Measurements from ENCODE around the gene KRTAP12-3. TPM values are rescaled to one million over a fixed set of nuclear protein-coding genes. Genes with fewer than 3 reads are reported as not detected.

The KRTAP12-3 gene
- polyA plus RNA-seq, 1 donor from 2014 or later: not detected

DNA sequence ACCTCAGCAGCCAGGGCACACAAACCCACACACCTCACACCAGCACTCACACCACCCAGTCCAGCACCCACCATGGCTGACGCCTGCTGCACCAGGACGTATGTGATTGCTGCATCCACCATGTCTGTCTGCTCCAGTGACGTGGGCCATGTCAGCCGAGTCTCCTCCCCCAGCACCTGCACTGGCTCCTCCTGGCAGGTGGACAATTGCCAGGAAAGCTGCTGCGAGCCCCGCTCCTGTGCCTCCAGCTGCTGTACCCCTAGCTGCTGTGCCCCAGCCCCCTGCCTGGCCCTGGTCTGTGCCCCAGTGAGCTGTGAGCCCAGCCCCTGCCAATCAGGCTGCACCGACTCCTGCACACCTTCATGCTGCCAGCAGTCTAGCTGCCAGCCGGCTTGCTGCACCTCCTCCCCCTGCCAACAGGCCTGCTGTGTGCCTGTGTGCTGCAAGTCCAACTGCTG lies 45.7 kb upstream of the KRTAP12-3 start, which contains the start of gene KRTAP10-8:
Gene KRTAP10-8, plus strand, starts transcription at position 51 of the 458 bp plus-strand sequence. Its CDS starts 22 bp downstream, at position 73.
- no peaks in the 10 kb centered on the region for H4K20me1 ChIP-seq (ENCODE audit: insufficient read depth)
- H3K27me3 ChIP-seq (ENCODE audit: insufficient read depth, low read depth, low read length): no peaks in the 10 kb centered on the region
- no peaks in the 10 kb centered on the region for H3K79me2 ChIP-seq (replicated peaks; ENCODE audit: insufficient read depth, low read length)
- no peaks in the 10 kb centered on the region for H3K36me3 ChIP-seq (ENCODE audit: insufficient read depth, low read length)
- H3K4me3 ChIP-seq (ENCODE audit: low read length): no peak within 1 kb of the TSS
- H3F3A ChIP-seq (ENCODE audit: insufficient read depth, low read length, poor library complexity, severe bottlenecking): no peaks in the 10 kb centered on the region
- TF ChIP-seq EP300 (conservative IDR thresholded peaks at IDR 0.05; ENCODE audit: poor library complexity, severe bottlenecking) (no peak), EZH2 (IDR thresholded peaks at IDR 0.05; ENCODE audit: borderline replicate concordance, insufficient read depth, low read length, poor library complexity, severe bottlenecking) (no peak), MXI1 (conservative IDR thresholded peaks at IDR 0.05; ENCODE audit: poor library complexity, severe bottlenecking) (no peak), POLR2AphosphoS5 (IDR thresholded peaks at IDR 0.05) (no peak), RAD21 (conservative IDR thresholded peaks at IDR 0.05) (no peak), SMC3 (conservative IDR thresholded peaks at IDR 0.05; ENCODE audit: poor library complexity) (no peak), TAF1 (IDR thresholded peaks at IDR 0.05; ENCODE audit: low read depth) (no peak)
- TF ChIP-seq, protein P1, sequence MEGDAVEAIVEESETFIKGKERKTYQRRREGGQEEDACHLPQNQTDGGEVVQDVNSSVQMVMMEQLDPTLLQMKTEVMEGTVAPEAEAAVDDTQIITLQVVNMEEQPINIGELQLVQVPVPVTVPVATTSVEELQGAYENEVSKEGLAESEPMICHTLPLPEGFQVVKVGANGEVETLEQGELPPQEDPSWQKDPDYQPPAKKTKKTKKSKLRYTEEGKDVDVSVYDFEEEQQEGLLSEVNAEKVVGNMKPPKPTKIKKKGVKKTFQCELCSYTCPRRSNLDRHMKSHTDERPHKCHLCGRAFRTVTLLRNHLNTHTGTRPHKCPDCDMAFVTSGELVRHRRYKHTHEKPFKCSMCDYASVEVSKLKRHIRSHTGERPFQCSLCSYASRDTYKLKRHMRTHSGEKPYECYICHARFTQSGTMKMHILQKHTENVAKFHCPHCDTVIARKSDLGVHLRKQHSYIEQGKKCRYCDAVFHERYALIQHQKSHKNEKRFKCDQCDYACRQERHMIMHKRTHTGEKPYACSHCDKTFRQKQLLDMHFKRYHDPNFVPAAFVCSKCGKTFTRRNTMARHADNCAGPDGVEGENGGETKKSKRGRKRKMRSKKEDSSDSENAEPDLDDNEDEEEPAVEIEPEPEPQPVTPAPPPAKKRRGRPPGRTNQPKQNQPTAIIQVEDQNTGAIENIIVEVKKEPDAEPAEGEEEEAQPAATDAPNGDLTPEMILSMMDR (IDR thresholded peaks at IDR 0.05; ENCODE audit: poor library complexity, severe bottlenecking): no peak
- no peak within 1 kb of the TSS for H3K4me2 ChIP-seq (ENCODE audit: low read length)
- H3K9me3 ChIP-seq (ENCODE audit: low read length): no peaks in the 10 kb centered on the region
- H3K9ac ChIP-seq (ENCODE audit: low read length): no peak within 1 kb of the TSS
- H3K27ac ChIP-seq (ENCODE audit: low read length): no peak within 1 kb of the TSS
- H2AFZ ChIP-seq (ENCODE audit: low read depth, low read length): no peak within 1 kb of the TSS
- no peaks in the 10 kb centered on the region for H3K9me2 ChIP-seq (ENCODE audit: insufficient read depth, low read length)

DNA sequence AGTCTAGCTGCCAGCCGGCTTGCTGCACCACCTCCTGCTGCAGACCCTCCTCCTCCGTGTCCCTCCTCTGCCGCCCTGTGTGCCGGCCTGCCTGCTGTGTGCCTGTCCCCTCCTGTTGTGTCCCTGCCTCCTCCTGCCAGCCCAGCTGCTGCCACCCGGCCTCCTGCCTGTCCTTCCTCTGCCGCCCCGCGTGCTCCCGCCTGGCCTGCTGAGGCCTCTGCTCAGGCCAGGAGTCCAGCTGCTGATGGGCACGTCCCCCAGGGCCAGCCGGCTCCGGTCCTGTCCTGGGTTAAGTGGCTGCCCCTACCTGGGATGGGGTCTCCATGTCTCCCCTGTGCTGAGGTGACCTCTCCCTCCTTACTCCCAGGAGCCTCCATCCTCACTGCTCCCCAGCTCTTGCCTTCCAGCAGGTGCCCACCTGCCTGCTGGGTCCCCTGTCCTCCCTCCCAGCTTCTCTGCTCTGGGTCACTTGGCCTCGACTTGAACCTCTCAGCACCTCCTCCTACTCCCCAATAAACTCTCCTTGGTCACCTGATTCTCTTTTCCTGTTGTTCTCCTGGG lies 45.0 kb upstream of the KRTAP12-3 start:
- H3K79me2 ChIP-seq (replicated peaks; ENCODE audit: insufficient read depth, low read length): no peaks in the 10 kb centered on the region
- no peaks in the 10 kb centered on the region for H3K27me3 ChIP-seq (ENCODE audit: insufficient read depth, low read depth, low read length)
- no peak overlapping the region for H3K4me3 ChIP-seq (ENCODE audit: low read length)
- no peak overlapping the region for H2AFZ ChIP-seq (ENCODE audit: low read depth, low read length)
- no peaks in the 10 kb centered on the region for H4K20me1 ChIP-seq (ENCODE audit: insufficient read depth)
- TF ChIP-seq EZH2 (IDR thresholded peaks at IDR 0.05; ENCODE audit: borderline replicate concordance, insufficient read depth, low read length, poor library complexity, severe bottlenecking): no peak
- TF ChIP-seq, protein P2, sequence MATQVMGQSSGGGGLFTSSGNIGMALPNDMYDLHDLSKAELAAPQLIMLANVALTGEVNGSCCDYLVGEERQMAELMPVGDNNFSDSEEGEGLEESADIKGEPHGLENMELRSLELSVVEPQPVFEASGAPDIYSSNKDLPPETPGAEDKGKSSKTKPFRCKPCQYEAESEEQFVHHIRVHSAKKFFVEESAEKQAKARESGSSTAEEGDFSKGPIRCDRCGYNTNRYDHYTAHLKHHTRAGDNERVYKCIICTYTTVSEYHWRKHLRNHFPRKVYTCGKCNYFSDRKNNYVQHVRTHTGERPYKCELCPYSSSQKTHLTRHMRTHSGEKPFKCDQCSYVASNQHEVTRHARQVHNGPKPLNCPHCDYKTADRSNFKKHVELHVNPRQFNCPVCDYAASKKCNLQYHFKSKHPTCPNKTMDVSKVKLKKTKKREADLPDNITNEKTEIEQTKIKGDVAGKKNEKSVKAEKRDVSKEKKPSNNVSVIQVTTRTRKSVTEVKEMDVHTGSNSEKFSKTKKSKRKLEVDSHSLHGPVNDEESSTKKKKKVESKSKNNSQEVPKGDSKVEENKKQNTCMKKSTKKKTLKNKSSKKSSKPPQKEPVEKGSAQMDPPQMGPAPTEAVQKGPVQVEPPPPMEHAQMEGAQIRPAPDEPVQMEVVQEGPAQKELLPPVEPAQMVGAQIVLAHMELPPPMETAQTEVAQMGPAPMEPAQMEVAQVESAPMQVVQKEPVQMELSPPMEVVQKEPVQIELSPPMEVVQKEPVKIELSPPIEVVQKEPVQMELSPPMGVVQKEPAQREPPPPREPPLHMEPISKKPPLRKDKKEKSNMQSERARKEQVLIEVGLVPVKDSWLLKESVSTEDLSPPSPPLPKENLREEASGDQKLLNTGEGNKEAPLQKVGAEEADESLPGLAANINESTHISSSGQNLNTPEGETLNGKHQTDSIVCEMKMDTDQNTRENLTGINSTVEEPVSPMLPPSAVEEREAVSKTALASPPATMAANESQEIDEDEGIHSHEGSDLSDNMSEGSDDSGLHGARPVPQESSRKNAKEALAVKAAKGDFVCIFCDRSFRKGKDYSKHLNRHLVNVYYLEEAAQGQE (IDR thresholded peaks at IDR 0.05; ENCODE audit: borderline replicate concordance): no peak
- no peak for TF ChIP-seq TAF1 (IDR thresholded peaks at IDR 0.05; ENCODE audit: low read depth)
- TF ChIP-seq MXI1 (conservative IDR thresholded peaks at IDR 0.05; ENCODE audit: poor library complexity, severe bottlenecking): no peak
- TF ChIP-seq, protein P1 (IDR thresholded peaks at IDR 0.05; ENCODE audit: poor library complexity, severe bottlenecking): no peak
- no peak for TF ChIP-seq RAD21 (conservative IDR thresholded peaks at IDR 0.05)
- TF ChIP-seq POLR2AphosphoS5 (IDR thresholded peaks at IDR 0.05): no peak
- TF ChIP-seq SMC3 (conservative IDR thresholded peaks at IDR 0.05; ENCODE audit: poor library complexity): no peak
- TF ChIP-seq EP300 (conservative IDR thresholded peaks at IDR 0.05; ENCODE audit: poor library complexity, severe bottlenecking): no peak
- H3K9me3 ChIP-seq (ENCODE audit: low read length): no peaks in the 10 kb centered on the region
- no peaks in the 10 kb centered on the region for H3K36me3 ChIP-seq (ENCODE audit: insufficient read depth, low read length)
- H3K9me2 ChIP-seq (ENCODE audit: insufficient read depth, low read length): no peaks in the 10 kb centered on the region
- H3K9ac ChIP-seq (ENCODE audit: low read length): no peak overlapping the region
- no peak overlapping the region for H3K4me2 ChIP-seq (ENCODE audit: low read length)
- no peaks in the 10 kb centered on the region for H3F3A ChIP-seq (ENCODE audit: insufficient read depth, low read length, poor library complexity, severe bottlenecking)
- H3K27ac ChIP-seq (ENCODE audit: low read length): no peak overlapping the region

Data from neural cell (in vitro differentiated cells).